ENCODE data around the gene TSPAN5.

The TSPAN5 gene

GRCh38 chr4:98672583-98673287, 14.3 kb upstream of the TSPAN5 start:
- DNase-seq = no peak

- DNase-seq = no peak
Observed at GRCh38 chr4:98671131-98671530, 12.7 kb upstream of the TSPAN5 start.

- no peak for DNase-seq
Observed at GRCh38 chr4:98670186-98670585, 11.8 kb upstream of the TSPAN5 start.

- no peak for DNase-seq
Observed at GRCh38 chr4:98669577-98669976, 11.2 kb upstream of the TSPAN5 start.

GRCh38 chr4:98664959-98665358, 6.5 kb upstream of the TSPAN5 start:
- DNase-seq = no peak

GRCh38 chr4:98663226-98664006, 5.0 kb upstream of the TSPAN5 start:
- DNase-seq = peak; percentile 12

- no peak for DNase-seq
Observed at GRCh38 chr4:98662626-98663225, 4.3 kb upstream of the TSPAN5 start.

GRCh38 chr4:98662055-98662453, 3.6 kb upstream of the TSPAN5 start:
- DNase-seq = no peak

- DNase-seq = no peak
Observed at GRCh38 chr4:98661371-98662054, 3.1 kb upstream of the TSPAN5 start.

- no peak for DNase-seq
Observed at GRCh38 chr4:98659741-98660462, 1.5 kb upstream of the TSPAN5 start.

- DNase-seq = no peak
Observed at GRCh38 chr4:98659106-98659592, 738 bp upstream of the TSPAN5 start.

- no peak for DNase-seq
Observed at GRCh38 chr4:98657531-98658286, 702 bp downstream of the TSPAN5 start.

- DNase-seq = no peak
Observed at GRCh38 chr4:98656886-98657285, 1.5 kb downstream of the TSPAN5 start.

GRCh38 chr4:98656443-98656842, 2.0 kb downstream of the TSPAN5 start:
- no peak for DNase-seq

GRCh38 chr4:98653890-98654867, 4.2 kb downstream of the TSPAN5 start:
- DNase-seq = no peak

- DNase-seq = no peak
Observed at GRCh38 chr4:98652996-98653395, 5.4 kb downstream of the TSPAN5 start.

GRCh38 chr4:98648602-98649001, 9.8 kb downstream of the TSPAN5 start:
- DNase-seq = no peak

GRCh38 chr4:98646422-98646821, 12.0 kb downstream of the TSPAN5 start:
- no peak for DNase-seq

- no peak for DNase-seq
Observed at GRCh38 chr4:98645527-98645926, 12.9 kb downstream of the TSPAN5 start.

- no peak for DNase-seq
Observed at GRCh38 chr4:98643755-98644154, 14.7 kb downstream of the TSPAN5 start.
